ENCODE results near the gene SEZ6. TPM values are rescaled to one million over a fixed set of nuclear protein-coding genes. Genes with fewer than 3 reads are reported as not detected.

The SEZ6 gene
- total RNA-seq, 1 experiment from 2014 or later = not detected

DNA sequence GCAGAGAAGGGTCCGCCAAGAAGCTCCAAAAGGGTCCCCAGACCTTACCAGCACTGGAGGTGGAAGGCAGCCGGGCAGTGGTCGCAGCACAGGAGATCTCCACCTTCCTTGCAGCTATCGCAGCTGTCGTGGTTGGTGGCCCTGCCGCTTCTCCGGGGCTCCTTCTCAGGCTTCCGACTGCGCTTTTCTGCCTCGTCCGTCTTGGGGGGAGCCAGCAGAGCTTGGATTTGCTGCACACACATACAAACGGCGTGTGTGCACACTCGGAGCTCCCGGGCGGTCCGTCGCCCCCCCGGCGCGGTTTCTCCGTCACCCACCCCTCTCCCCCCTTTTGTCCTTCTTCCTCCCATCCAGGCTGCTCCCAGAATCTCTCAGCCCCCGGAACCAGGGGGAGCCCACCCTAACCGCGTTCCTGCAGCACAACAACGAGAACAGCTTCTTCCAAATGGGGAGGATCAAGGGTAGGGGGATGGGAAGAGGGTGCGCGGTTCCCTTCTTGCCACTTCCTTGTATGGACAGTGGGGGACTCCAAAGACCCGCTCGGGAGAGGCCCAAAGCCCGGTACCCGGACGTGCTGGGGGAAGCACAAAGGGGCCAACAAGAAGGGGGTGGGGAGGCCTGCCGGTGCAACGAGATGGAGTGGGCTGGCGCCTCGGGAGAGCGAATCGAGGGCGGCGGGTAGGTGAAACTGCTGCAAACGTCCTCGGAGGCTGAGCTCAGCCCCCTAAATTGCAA is 55.6 kb downstream of the SEZ6 start:
- POLR2A ChIA-PET (ENCODE audit: unreplicated experiment) = interaction anchor here (0.5 to 0.6 kb wide), 2 partner anchors 222 to 229 kb away, joined by 3 read pairs; no protein-coding TSS in a partner anchor
- Histone ChIP-seq H3K4me2 (ENCODE audit: low read length) (peak overlapping the region; percentile 93), H3K9ac (ENCODE audit: low read length) (peak overlapping the region; percentile 100), H3K36me3 (ENCODE audit: low read depth, low read length) (no peaks in the 10 kb centered on the region), H3K79me2 (ENCODE audit: low read length) (peaks cover 54% of the 10 kb centered on the region), H3K4me1 (ENCODE audit: insufficient read depth, low read length) (peaks cover 41% of the 10 kb centered on the region), H2AFZ (ENCODE audit: low read length) (peak overlapping the region; percentile 53; the same call in 1 of the 2 replicates), H3K4me3 (ENCODE audit: low read length) (peak overlapping the region; percentile 91), H3F3A (ENCODE audit: low read length, unreplicated experiment) (no peaks in the 10 kb centered on the region), H3K9me3 (ENCODE audit: low read length) (no peaks in the 10 kb centered on the region), H3K27ac (ENCODE audit: low read length) (peak overlapping the region; percentile 99), H4K20me1 (ENCODE audit: low read length) (no peaks in the 10 kb centered on the region), H3K27me3 (ENCODE audit: low read length) (no peaks in the 10 kb centered on the region), H3K9me2 (replicated peaks; ENCODE audit: low read length) (no peaks in the 10 kb centered on the region)
- no TSS peak for BruUV-seq (replicated peaks)
- no peak for ATAC-seq
- TF ChIP-seq EZH2phosphoT487 (IDR thresholded peaks at IDR 0.05; ENCODE audit: borderline replicate concordance, low read length) (no peak), EZH2 (IDR thresholded peaks at IDR 0.05; ENCODE audit: low read length, unreplicated experiment) (no peak)
- TF ChIP-seq, protein P1, sequence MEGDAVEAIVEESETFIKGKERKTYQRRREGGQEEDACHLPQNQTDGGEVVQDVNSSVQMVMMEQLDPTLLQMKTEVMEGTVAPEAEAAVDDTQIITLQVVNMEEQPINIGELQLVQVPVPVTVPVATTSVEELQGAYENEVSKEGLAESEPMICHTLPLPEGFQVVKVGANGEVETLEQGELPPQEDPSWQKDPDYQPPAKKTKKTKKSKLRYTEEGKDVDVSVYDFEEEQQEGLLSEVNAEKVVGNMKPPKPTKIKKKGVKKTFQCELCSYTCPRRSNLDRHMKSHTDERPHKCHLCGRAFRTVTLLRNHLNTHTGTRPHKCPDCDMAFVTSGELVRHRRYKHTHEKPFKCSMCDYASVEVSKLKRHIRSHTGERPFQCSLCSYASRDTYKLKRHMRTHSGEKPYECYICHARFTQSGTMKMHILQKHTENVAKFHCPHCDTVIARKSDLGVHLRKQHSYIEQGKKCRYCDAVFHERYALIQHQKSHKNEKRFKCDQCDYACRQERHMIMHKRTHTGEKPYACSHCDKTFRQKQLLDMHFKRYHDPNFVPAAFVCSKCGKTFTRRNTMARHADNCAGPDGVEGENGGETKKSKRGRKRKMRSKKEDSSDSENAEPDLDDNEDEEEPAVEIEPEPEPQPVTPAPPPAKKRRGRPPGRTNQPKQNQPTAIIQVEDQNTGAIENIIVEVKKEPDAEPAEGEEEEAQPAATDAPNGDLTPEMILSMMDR (conservative IDR thresholded peaks at IDR 0.05; ENCODE audit: low read depth, low read length) = no peak
- peak; percentile 11 for DNase-seq
- CTCF ChIA-PET = interaction anchor here (0.5 to 0.7 kb wide), 2 partner anchors 15 to 230 kb away, joined by 3 read pairs; partner anchors contain the start of gene MYO18A
- intact Hi-C loops (cut with micrococcal nuclease) = no loop called here

DNA sequence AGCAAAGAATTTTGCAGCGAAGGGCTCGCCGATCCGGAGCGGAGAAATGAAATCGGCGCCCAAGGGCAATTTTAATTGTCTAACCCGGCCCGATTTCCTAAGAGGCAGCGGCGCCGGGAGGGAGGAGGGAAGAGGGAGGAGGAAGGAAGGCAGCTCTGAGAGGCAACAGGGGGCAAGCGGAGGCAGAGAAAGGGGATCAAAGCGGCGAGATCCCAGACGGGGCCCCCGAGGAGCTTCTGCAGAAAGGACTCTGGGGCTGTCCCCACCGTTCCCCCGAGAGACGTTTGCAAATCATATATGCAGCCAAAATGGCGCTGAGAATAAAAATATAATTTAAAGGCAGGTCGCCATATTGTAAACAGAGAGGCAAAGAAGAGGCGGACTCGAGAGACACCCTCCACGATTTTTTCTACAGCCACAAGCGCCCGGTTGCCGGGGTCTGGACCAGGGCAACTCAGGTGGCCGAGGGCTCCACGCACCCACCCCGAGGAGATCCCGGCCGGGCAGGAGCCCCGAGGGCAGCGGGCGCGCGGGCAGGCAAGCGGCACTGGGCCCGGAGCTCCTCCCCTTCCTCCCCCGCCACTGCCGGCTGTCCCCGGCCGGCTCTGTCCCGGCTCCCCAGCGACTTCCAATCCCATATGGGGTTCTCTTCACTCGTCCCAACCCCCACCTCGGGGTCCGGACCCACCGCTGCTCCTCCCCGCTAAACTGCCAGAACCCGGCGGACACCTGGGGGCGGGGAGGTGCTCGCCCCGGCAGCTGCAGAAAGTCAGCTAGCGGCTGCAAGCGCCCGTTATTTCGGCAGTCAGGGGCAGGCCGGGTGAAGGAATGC is 56.4 kb downstream of the SEZ6 start:
- TF ChIP-seq, protein P1 (conservative IDR thresholded peaks at IDR 0.05; ENCODE audit: low read depth, low read length) = no peak
- TF ChIP-seq EZH2 (IDR thresholded peaks at IDR 0.05; ENCODE audit: low read length, unreplicated experiment) (no peak), EZH2phosphoT487 (IDR thresholded peaks at IDR 0.05; ENCODE audit: borderline replicate concordance, low read length) (no peak)
- H3K9me2 ChIP-seq (replicated peaks; ENCODE audit: low read length) = no peaks in the 10 kb centered on the region
- H3K9me3 ChIP-seq (ENCODE audit: low read length) = no peaks in the 10 kb centered on the region
- POLR2A ChIA-PET (ENCODE audit: unreplicated experiment) = interaction anchor here (0.5 to 0.6 kb wide), 2 partner anchors 221 to 230 kb away, joined by 3 read pairs; no protein-coding TSS in a partner anchor
- H3K27me3 ChIP-seq (ENCODE audit: low read length) = no peaks in the 10 kb centered on the region
- peaks cover under 1% of the 10 kb centered on the region; the same call in 1 of the 2 replicates for H3K36me3 ChIP-seq (ENCODE audit: low read depth, low read length)
- H4K20me1 ChIP-seq (ENCODE audit: low read length) = no peaks in the 10 kb centered on the region
- H3F3A ChIP-seq (ENCODE audit: low read length, unreplicated experiment) = no peaks in the 10 kb centered on the region
- DNase-seq (peak; percentile 26), ATAC-seq (no peak)
- intact Hi-C loops (cut with micrococcal nuclease) = loop anchor here (5.0 kb wide), 1 partner anchor 47 kb away; the partner anchor contains the start of gene DHRS13
- BruUV-seq (replicated peaks) = no TSS peak
- H3K9ac ChIP-seq (ENCODE audit: low read length) = peak overlapping the region; percentile 100
- H3K4me1 ChIP-seq (ENCODE audit: insufficient read depth, low read length) = peaks cover 45% of the 10 kb centered on the region
- H3K4me2 ChIP-seq (ENCODE audit: low read length) = peak overlapping the region; percentile 93
- peaks cover 62% of the 10 kb centered on the region for H3K79me2 ChIP-seq (ENCODE audit: low read length)
- peak overlapping the region; percentile 53 for H2AFZ ChIP-seq (ENCODE audit: low read length)
- CTCF ChIA-PET = no interaction called here
- peak overlapping the region; percentile 91 for H3K4me3 ChIP-seq (ENCODE audit: low read length)
- peak overlapping the region; percentile 99 for H3K27ac ChIP-seq (ENCODE audit: low read length)
